HG02678 (cell line): ENCODE results near the gene OXNAD1.
"Not testable (repeated sequence)": the region's sequence is repeated elsewhere in the genome, so short reads cannot be mapped to it uniquely, and the experiment has no call there.

Experiments
- ATAC-seq: cut with Tn5 transposase; IDR thresholded peaks from one replicate; pipeline ENCODE4 v1.9.1; 2021; ENCODE audit warnings: mild to moderate bottlenecking, moderate library complexity; ENCODE audit not compliant: unreplicated experiment

OXNAD1 gene

DNA sequence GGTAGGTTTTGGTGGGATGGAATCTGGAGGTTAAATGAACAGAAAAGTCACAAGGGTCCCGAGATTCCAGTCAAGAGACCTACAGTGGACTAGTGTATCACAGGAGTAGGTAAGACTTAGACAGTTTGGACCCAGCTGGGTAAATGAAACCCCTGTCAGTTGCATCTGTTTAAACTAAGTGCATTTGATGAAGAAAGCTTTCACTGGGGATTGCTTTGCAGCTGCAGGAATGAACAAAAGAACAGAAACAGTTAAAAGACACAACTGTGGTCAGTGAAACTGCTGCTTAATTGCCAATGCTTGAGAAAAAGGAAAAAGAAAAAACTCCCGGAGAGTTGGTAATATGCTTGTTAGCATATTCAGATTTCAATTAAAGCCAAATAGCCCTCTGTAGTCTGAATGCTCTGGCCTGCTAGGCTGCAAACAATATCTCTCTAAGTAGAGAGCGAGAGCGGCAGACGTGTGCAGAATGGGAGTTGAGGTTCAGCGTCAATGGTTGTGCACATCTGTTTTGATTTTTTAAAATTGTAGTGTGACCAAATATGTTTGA, 37.1 kb downstream of the OXNAD1 start:
- ATAC-seq = no peak

DNA sequence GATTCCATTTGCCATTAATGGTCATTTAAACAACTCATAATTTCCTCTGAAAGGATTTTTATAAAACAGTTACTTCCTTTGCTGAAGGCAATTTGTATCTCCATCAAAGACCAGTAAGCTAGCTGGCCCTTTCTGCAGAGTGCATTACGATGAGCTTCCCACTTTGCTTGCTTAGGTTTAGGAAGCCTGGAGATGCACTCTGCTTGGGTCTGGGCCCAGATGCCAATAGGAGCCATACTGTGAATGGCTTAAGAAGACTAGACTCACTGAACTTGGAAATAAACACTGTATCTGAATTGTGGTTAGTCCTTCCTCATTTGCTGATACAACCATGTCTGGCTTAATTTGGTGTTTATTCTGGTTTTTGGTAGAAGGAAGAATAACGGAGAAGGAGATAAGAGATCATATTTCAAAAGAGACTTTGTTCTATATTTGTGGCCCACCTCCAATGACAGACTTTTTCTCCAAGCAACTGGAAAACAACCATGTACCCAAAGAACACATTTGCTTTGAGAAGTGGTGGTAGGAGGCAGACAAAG, 38.1 kb downstream of the OXNAD1 start:
- ATAC-seq = no peak

DNA sequence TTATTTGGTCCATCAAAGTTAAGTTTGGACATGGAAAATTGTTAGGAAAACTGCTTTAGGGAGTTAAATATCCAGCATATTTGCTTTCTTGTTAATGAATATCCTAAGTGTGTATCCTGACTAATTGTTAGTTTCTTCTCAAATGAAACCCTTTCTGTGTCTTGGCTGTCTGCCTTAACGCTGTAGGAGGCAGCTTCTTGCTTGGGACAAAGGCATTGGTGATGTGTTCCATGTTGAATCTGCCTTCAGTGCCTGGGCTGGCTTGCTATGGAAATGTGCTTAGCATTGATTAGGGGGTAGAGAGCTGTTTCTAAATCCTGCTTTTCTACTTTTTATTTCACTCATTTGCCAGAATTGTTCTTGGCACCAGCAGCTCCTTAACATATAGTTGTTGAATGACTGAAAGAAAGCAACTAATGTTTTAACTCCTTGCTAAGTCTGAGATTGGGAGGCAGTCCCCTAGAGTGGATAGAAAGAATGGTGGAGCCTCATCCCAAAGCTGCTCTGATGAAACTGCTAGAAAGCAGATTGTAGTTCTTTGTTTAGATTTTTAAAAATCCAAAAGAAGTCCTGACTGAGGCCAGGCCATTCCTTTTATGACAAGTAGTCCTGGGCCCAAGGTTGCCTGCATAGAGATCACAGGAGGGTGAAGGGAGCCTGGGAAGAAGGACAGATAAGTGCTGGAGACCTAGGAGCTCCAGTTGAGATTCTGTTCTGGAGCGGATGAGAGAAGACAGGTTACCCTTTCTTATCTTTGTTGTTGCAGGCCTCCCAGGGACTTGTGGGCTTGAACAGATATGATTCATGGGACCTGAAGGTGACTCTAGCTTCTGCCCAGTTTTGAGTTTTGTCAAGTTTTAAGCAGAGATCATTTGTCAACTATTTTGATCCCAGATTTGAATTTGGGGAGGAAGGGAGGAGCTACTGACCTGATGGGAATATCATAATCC, 39.3 kb downstream of the OXNAD1 start:
- no peak for ATAC-seq

DNA sequence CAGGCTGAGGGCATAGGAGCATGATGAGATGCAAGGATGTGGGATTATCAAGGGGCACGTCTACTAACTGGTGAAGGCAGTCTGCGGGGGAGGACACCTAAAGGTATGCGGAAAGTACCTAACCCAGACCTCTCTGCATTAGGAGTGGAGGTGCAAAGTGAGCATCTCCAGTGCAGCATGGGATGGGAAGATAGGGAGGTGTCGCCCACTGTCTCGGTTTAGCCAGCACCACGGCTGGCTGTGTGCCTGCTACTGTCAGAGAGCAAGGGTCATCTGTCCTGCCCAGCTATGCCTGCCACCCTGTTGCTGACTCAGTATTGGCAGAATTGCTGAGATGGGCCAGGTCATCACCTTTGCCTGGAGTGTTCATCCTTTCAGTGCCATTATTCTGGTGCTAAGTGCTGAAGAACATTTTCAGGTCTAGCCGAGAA, 40.1 kb downstream of the OXNAD1 start:
- no peak for ATAC-seq

DNA sequence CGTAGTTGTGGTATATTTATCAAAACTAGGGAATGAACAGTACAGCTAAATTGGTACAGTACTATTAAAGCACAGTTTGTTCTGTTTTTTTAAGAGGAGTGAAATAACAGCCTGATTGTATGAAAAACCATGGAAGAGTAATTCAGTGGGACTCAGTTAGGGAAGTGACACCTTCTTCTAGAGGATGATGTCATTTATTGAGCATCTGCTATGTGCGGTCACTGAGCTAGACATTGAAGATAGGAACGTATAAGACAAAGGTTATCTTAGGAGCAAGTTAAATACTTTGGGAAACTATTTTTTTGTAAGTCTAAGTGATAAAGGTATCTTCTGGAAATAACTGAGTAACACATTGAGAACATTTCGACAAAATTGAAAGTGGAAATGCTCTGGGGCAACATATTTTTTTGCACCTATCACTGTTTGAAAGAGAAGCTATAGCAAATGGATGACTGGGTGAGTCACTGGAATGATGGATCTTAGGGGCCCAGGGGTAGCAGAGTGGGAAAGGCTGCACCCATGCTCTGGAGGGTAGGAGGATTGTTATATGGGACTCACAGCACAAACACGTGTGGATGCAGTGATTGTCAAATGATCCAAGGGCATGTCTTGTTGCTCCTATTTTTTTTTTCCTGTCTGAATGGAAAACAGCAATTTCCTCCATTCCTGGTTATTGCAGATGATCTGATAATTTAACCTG, 43.0 kb downstream of the OXNAD1 start:
- ATAC-seq = no peak

DNA sequence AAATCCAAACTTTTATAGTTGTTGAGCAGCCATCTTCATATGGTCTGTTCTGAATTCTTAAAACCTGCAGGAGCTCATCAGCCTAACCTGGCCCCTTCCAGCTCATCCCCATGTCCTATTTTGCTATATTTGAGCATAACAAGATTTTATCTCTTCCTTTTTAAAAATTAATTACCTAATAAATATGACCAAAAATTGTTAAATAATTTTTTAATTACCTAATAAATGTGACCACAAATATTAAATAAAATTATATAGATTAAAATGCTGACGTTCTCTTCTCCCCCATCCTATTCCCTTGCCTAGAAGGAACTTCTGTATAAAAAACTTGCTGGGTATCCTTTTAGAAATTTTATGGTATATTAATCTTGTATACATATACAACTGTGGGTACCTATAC, 43.7 kb downstream of the OXNAD1 start:
- ATAC-seq = no peak

DNA sequence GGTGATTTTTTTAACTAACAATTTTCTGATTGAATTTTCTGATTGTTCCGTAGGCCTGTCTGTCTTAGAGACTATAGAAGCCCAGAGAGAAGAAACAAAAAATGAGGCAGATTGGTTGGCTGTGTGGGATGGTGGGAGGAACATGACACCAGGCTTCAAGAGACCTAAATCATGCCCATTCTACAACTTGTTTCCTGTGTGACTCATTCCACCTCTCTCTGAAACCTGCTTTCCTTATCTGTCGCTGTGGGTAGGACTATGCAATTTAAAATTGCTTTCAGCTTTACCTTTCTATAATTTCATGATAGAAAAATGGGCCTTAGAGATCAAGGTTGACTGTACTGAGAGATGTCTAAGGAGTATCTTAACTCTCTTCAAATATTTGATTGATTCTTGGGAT, 44.5 kb downstream of the OXNAD1 start:
- ATAC-seq = peak; percentile 78

DNA sequence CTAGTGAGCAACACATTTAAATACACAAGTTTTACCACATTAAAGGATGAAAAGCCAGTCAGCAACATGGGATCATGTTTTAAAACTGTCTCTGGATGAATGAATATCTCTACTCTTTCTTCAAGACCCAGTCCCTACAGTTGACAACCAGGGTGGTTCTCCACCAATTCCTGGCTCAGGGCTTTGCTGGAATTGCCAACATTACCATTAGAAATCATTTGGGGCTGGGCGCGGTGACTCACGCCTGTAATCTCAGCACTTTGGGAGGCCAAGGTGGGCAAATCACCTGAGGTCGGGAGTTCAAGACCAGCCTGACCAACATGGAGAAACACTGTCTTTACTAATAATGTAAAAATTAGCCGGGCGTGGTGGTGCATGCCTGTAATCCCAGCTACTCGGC, 45.5 kb downstream of the OXNAD1 start:
- not testable (repeated sequence) for ATAC-seq

DNA sequence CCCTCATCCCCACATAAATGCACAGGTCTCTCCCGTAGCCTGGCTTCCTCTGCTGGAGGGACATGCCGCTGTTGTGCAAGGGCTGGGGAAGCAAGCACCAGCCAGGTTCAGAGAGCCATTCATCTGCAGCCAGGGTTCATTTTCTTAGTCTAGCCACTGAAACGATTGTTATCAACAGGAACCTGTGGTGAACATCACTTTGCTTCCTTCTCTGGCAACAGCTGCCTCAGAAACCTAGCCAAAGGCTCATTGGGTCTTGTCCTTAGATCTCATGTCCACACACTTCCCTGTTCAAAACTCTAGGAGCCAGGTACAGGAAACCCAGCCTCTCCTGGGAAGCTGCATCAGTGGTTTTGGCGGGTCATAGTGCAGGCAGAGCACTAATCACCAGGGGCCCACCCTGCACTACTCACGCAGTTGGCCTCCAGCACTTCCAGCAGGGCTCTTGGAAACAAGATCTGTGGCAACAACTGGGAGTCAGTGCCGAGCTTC, 47.0 kb downstream of the OXNAD1 start:
- peak; percentile 61 for ATAC-seq

DNA sequence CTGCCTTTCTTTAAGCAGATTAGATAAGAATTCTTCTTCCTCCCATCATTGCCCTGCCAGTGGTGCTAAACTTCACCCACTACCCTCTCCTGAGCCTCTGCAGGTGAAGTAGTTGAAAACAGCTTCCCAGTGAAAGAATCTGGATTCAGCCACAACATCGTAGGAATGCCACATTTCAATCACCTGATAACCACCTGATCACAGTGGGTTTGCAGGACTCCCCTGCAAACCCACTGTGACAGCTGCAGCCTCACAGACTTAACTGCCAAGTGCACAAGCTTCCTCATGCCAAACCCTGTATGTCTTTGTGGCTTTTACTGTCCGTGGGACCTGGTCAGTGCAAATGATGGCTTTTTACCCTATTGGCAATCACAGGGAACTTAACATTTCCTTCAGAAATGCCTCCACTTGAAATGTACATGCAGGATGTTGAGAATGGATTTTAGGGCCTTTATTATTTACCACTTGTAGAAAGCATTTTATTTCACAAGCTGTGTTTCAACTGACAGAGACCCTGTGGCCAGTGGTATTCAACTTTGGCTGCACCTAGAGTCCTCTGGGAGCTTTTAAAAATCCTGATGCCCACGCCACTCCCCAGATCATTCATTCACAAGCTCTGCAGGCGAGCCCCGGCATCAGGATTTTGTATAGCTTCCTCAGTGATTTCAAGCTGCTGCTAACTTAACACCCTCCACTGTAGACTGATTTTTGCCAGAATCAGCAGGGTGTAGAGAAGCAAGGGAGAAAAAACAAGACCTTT, 49.1 kb downstream of the OXNAD1 start:
- ATAC-seq = no peak

DNA sequence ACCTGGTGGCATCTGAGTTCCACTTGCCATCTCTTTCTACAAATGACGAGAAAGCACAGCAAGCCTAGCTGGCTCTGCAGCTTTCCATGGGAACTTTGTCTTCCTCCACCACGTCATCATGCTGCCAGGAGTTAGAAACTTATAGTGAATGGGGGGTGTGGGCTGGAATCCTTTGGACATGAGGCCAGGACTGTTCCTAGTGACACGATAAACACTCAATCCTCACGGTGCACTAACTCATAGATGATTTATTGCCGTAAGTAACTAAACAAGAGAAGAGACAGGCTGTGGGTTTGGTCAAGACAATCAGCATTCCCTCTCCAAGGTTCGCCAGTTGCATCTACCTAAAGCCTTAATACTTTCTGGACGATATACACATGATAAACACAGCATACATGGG, 50.6 kb downstream of the OXNAD1 start:
- no peak for ATAC-seq

DNA sequence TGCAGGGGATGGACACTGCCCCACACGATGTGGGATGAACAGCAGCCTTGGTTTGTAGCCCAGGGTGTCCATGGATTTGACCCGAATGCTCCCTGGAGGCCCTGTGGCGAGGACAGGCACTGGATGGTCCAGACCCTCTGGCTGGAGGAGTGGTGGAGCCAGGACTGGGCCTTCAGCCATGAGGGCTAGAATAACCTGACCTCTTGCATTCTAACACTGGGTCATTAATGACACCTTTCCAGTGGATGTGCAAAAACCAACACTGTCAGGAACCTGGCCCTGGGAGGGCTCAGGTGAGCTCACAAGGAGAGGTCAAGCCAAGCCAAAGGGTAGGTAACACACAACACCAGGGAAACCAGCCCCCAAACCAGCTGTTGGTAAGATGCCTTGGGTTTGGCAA, 51.4 kb downstream of the OXNAD1 start:
- ATAC-seq = no peak

DNA sequence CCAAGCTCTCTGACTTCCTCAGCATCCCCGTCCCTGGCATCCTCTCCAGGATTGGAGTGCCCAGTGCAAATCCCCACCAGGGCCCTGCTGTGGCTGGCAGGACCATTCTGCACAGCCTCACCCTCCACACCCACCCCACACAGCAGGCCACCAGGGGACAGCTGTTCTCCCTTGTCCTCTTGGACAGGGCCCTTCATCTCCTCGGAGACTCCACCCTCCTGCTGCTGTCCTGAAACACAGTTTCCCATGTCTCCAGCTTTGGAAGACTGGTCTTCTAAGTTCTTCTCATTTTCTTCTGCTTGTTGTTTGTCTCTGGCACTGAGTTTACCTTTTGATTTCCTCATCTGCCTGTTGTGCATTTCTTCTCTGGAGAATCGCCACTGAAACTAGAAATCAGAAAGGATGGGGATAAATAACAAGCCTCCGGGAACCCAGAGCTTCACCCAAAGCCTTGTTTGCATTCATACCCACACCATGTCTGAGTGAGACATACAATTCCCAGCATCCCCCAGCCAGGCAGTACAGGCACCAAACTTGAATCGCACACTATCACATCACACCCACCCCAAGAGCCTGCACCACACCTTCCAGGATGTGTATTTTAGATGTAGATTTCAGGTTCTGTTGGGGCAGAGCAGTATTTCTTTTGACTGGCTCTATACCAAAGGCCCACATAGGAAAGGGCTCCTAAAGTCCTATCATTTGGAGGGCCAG, 52.0 kb downstream of the OXNAD1 start:
- ATAC-seq = no peak

DNA sequence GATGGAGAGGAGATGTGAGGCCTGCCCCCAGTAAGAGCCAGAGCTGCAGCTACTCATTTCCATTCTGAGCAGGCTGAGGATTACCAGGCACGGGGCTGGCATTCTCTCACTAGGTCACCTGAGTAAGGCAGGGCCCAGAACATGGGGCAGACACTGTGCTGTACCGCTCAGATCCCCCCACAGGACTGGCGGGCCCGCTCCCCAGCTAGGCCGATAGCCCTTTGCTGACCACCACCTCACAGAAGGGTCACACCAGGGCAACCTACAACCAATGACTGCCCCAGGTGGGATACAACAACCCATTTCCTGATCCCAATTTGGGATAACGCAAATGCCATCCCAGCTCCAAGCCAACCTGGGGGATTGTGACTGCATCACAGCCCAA, 52.5 kb downstream of the OXNAD1 start:
- no peak for ATAC-seq

DNA sequence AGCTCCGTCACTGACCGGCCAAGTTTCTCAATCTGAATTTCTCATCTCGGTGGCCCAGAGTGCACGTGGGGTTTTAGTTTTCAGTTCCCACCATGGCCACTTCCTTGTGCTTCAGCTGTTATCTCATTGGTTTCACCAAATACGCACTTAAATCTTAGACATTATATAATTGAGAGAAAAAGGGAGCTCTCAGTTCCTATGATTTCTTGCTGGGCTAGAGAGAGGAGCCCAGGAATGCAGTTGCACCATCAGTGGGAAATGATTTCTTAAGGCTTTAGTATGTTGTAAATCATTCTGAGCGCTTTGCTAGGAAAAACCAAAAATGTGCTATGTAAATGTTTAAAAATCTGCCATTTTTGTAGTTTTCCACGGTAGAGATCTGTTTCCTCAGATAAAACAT, 53.2 kb downstream of the OXNAD1 start:
- ATAC-seq = no peak

DNA sequence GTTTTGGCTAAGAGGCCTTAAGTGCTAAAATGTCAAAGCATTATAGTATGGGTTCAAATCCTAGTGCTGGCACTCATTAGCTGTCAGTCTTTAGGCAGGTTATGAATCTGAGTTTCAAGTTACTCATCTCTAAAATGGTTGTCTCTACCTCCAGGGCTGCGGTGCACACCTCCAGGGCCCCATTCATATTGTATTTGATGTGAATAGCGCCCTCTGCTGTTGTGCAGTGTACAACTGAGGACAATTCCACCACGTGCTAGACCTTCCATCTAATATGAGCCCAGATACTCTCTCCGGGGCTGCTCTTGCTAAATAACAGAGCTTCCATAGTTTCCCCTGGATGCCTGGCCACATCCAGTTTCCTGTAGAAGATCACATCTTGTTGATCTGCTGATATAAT, 54.3 kb downstream of the OXNAD1 start:
- no peak for ATAC-seq

DNA sequence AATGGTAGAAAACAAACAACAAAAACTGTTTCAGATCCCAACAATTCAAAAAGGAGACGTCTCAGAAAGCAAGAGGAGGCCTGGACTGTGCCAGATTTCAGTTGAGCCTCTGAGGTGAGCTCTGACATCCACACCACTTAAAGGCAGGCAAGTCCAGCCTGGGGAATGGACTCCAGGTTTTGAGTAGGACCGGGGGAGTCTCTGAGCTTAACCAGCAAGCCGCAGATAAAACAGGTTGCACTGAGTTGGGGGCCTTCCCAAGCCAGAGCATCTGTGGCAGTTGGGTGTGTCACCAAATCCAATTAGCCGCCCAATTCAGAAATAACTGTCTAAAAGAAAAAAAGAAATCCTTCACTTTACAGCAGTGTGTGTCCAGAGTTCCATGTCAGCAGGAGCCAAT, 54.7 kb downstream of the OXNAD1 start:
- no peak for ATAC-seq

DNA sequence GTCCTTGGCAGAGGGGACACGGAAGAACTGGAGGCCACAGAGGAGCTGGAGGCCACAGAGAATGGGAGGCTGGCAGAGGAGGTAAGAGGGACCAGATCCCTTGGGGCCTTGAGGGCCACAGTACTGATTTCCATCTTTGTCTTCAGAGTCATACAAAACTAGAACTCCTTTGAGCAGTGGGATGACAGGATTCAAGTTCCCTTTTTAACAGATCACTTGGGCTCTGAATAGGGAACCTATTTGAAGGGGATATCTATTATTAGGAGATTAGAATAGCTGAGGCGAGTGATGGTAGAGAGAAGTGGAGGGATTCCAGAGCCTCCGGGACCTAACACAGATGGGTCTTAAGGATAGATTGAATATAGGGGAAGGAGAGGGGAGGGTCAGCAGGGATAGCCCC, 55.7 kb downstream of the OXNAD1 start:
- ATAC-seq = no peak

DNA sequence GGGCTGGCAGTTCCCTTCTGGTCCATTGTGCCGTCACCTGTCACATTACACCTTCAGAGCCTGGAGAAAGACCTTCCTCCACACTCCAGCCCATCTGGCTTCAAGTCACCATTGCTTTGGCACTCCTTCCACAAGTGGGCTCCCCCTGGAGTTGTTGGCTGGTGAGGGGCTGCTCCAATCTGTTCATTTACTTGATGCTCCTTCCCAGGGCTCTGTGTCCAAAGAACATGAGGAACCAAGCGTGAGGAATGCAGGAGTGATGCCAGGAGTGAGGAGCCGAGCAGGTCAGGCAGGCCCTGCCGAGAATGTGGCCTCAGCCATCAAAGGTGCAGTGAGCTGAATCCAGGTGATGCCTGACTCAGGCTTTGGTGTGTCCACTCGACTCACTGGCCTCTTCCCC, 57.2 kb downstream of the OXNAD1 start:
- ATAC-seq = no peak

DNA sequence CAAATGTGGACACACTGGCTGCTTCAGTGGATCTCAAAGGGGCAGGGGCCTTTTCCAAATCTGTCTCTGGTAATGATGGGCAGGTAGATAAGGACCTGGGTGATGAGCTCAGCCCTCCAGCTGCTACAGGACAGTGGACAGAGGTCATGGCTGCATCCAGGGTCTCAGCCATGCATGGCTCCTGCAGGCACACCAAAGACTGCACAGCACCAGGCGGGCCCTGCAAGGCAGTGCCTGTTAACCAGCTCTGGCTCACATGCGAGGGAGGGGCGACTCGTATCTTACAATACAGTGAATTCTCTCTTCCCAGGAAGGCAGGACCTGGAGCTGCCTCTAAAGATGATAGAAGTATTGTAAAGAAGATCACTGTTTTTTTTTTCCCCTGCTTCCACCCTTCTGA, 58.7 kb downstream of the OXNAD1 start:
- no peak for ATAC-seq
